Esophagus squamous epithelium (tissue), 5 donors: ENCODE measurements around the gene FGD3. TPM values are rescaled to one million over a fixed set of nuclear protein-coding genes. Genes with fewer than 3 reads are reported as not detected.

Experiments
- DNase-seq: peaks from one replicate; lab custom pipeline; 2025; lab: John Stamatoyannopoulos, UW
- H3K27ac ChIP-seq, 4 donors: fragments of 200-600 bp; sonication (generic); one replicate each; pipeline ENCODE4 v1.5.1; 2016 to 2019; ENCODE audit warnings: mild to moderate bottlenecking in 1 of 4
- H3K27me3 ChIP-seq, 4 donors: fragments of 200-600 bp; sonication (generic); 1 replicate in 3 of 4; 2 replicates in 1 of 4; pipeline versions ENCODE4 v1.5.1 to v1.6.0; 2017 to 2021; ENCODE audit warnings: antibody characterized with exemption in 1 of 4
- H3K36me3 ChIP-seq, 3 donors: fragments of 200-600 bp; sonication (generic); one replicate each; pipeline ENCODE4 v1.5.1; 2016 to 2019
- H3K4me1 ChIP-seq, 3 donors: fragments of 200-600 bp; sonication (generic); one replicate each; pipeline ENCODE4 v1.5.1; 2017 to 2019
- H3K4me3 ChIP-seq, 4 donors: fragments of 200-600 bp; sonication (generic); 1 replicate in 3 of 4; 2 replicates in 1 of 4; pipeline ENCODE4 v1.5.1; 2016 to 2019; ENCODE audit warnings: mild to moderate bottlenecking in 2 of 4, moderate library complexity in 1 of 4
- H3K9me3 ChIP-seq, 3 donors: fragments of 200-600 bp; sonication (generic); one replicate each; pipeline ENCODE4 v1.5.1; 2016 to 2019
- POLR2A ChIP-seq, 4 donors: fragments of 450-650 bp; IDR thresholded peaks; one replicate each; pipeline ENCODE4 v1.6.1; 2017; ENCODE audit warnings: antibody characterized with exemption in 4 of 4, mild to moderate bottlenecking in 4 of 4, moderate library complexity in 3 of 4
- WGBS, 2 donors: methylation state at CpG; one replicate each; pipeline ENCODE4 v1.1.5; 2018; 5-methylcytosine and 5-hydroxymethylcytosine counted together
- intact Hi-C: fragments of 100-400 bp; cut with DNase I; formaldehyde crosslinking; loops from one replicate; pipeline ENCODE4 v1.15.0; 2022
- total RNA-seq, 4 donors: library from RNA; depleted of rRNA; stranded (reverse); fragments of >200 nt; gene quantifications; one replicate each; pipeline ENCODE4 v1.1.0, GENCODE V29; 2016
- TF ChIP-seq, protein P1 (sequence below), 6 experiments: fragments of 450-650 bp in 4 of 6; fragments of 200-600 bp in 2 of 6; sonication (generic) in 2 of 6; IDR thresholded peaks; one replicate each; pipeline ENCODE4 v1.5.1; 2016 to 2019; ENCODE audit warnings: antibody characterized with exemption in 6 of 6, mild to moderate bottlenecking in 4 of 6, moderate library complexity in 4 of 6
- donor health status: DM: yes; HTN: yes; CAD: no.

FGD3 gene
- total RNA-seq, 4 donors from 2014 or later: 2.4 to 6.5 (median 4.9) TPM

DNA sequence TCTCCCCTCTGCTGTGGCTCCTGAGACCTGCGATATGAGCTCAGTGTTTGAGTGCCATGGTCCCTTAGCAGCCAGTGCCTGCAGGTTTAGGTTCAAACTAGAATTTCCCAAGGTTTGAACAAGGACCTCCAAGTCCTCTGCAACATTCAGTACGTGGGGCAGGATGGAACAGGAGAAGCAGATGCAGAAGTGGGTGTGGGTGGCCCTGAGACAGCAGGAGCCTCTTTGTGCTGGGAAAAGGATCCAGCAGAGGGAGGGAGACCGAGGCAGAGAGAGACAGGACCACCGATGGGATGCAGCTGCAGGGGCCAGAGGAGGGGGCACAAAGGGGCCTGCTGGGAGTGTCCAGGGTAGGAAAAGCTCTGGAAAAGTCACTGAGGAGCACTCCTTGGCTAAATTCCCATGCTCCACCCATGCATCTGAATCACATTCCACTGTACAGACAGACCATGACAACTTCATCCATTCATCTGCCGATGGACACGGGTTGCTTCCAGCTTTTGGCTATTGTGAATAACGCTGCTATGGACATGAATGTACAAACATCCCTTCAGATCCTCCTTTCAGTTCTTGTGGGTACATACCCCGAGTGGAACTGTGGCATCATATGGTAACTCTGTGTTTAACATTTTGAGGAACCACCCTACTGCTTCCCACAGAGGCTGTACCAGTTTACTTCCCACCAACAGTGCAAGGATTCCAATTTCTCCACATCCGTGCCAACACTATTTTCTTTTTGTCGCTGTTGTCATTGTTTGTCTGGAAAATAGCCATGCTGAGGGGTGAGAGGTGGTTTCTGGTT is 84.5 kb downstream of the FGD3 start:
- H3K27ac ChIP-seq: no peak overlapping the region
- H3K27me3 ChIP-seq: peaks cover 0 to 3% (median 0%) of the 10 kb centered on the region in 4 donors
- DNase-seq: no peak
- WGBS, 2 donors: 34 to 45% methylated on average over 10 of the region's 10 CpGs
- H3K36me3 ChIP-seq: no peaks in the 10 kb centered on the region
- peaks cover 0 to 7% (median 7%) of the 10 kb centered on the region in 3 donors for H3K4me1 ChIP-seq
- intact Hi-C loops: no loop called here
- no peaks in the 10 kb centered on the region for H3K9me3 ChIP-seq
- no peak overlapping the region for H3K4me3 ChIP-seq
- TF ChIP-seq, protein P1, sequence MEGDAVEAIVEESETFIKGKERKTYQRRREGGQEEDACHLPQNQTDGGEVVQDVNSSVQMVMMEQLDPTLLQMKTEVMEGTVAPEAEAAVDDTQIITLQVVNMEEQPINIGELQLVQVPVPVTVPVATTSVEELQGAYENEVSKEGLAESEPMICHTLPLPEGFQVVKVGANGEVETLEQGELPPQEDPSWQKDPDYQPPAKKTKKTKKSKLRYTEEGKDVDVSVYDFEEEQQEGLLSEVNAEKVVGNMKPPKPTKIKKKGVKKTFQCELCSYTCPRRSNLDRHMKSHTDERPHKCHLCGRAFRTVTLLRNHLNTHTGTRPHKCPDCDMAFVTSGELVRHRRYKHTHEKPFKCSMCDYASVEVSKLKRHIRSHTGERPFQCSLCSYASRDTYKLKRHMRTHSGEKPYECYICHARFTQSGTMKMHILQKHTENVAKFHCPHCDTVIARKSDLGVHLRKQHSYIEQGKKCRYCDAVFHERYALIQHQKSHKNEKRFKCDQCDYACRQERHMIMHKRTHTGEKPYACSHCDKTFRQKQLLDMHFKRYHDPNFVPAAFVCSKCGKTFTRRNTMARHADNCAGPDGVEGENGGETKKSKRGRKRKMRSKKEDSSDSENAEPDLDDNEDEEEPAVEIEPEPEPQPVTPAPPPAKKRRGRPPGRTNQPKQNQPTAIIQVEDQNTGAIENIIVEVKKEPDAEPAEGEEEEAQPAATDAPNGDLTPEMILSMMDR (IDR thresholded peaks at IDR 0.05): no peak
- TF ChIP-seq POLR2A (IDR thresholded peaks at IDR 0.05): no peak

DNA sequence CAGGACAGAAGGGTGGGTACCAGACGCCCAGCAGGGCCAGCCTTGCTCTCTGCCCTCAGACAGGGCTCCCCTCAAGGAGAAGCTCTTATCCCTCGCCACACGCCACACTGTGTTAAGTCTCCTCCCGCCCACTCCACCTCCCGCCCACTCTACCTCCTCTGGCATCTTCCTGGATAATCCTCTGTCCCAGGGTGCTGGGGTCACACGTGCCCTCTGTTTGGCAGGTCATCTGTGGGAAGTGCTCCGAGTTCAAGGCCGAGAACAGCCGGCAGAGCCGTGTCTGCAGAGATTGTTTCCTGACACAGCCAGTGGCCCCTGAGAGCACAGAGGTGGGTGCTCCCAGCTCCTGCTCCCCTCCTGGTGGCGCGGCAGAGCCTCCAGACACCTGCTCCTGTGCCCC is 85.2 kb downstream of the FGD3 start:
- Histone ChIP-seq H3K9me3 (no peaks in the 10 kb centered on the region), H3K27ac (no peak overlapping the region), H3K27me3 (peaks cover 0 to 3% (median 0%) of the 10 kb centered on the region in 4 donors), H3K36me3 (no peaks in the 10 kb centered on the region), H3K4me3 (no peak overlapping the region), H3K4me1 (peaks cover 0 to 7% (median 7%) of the 10 kb centered on the region in 3 donors)
- DNase-seq: no peak
- 73% methylated on average over 8 of the region's 12 CpGs; no CpG with 5 or more reads in 1 of the 2 donors for WGBS, 2 donors
- intact Hi-C loops: no loop called here
- TF ChIP-seq POLR2A (IDR thresholded peaks at IDR 0.05): no peak
- TF ChIP-seq, protein P1 (IDR thresholded peaks at IDR 0.05): no peak

DNA sequence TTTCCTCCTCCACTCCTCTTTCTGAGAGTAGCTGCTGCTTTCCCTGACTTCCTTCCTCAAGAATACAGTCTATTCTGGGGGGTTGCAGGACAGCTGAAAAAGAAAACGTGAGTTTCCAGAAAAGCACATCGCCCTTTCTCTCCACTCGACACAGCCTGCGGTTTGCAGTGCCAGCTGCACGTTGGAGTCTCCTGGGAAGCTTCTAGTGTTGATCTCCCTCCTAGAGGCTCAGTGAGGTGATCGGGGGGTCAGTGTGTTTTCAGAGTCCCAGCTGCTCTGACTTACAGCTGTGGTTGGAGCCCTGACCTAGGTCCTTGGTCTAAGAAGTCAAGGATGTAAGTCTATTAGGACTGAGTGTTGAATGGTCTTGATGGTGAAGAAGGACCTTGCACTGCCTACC is 86.2 kb downstream of the FGD3 start:
- Histone ChIP-seq H3K27ac (no peak overlapping the region), H3K9me3 (no peaks in the 10 kb centered on the region), H3K4me3 (no peak overlapping the region), H3K4me1 (peaks cover 0 to 7% (median 7%) of the 10 kb centered on the region in 3 donors), H3K36me3 (no peaks in the 10 kb centered on the region), H3K27me3 (peaks cover 0 to 3% (median 0%) of the 10 kb centered on the region in 4 donors)
- intact Hi-C loops: no loop called here
- 58 to 72% methylated on average over 5 to 6 of the region's 6 CpGs for WGBS, 2 donors
- DNase-seq: no peak
- TF ChIP-seq POLR2A (IDR thresholded peaks at IDR 0.05): no peak
- TF ChIP-seq, protein P1 (IDR thresholded peaks at IDR 0.05): no peak

DNA sequence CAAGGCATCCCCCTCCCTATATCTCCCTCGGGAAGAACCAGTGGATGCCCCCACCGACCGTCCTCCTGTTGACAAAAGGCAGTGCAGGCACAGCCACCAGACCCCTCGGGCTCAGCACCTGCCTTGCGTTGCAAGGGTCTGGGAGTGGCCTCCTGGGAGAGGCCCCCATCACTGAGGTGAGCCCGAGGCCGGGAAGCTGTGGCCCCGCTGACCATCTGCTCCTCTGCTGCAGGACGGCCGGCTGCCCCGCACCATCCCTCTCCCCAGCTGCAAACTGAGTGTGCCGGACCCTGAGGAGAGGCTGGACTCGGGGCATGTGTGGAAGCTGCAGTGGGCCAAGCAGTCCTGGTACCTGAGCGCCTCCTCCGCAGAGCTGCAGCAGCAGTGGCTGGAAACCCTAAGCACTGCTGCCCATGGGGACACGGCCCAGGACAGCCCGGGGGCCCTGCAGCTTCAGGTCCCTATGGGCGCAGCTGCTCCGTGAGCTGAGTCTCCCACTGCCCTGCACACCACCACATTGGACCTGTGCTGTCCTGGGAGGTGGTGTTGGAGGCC is 87.9 kb downstream of the FGD3 start:
- Histone ChIP-seq H3K27ac (no peak overlapping the region), H3K4me3 (no peak overlapping the region), H3K27me3 (peaks cover 0 to 3% (median 0%) of the 10 kb centered on the region in 4 donors), H3K9me3 (no peaks in the 10 kb centered on the region), H3K36me3 (no peaks in the 10 kb centered on the region), H3K4me1 (peaks cover 0 to 7% (median 7%) of the 10 kb centered on the region in 3 donors)
- intact Hi-C loops: no loop called here
- WGBS, 2 donors: 90% methylated on average over 4 of the region's 19 CpGs; no CpG with 5 or more reads in 1 of the 2 donors
- DNase-seq: no peak
- TF ChIP-seq POLR2A (IDR thresholded peaks at IDR 0.05): no peak
- TF ChIP-seq, protein P1 (IDR thresholded peaks at IDR 0.05): no peak

DNA sequence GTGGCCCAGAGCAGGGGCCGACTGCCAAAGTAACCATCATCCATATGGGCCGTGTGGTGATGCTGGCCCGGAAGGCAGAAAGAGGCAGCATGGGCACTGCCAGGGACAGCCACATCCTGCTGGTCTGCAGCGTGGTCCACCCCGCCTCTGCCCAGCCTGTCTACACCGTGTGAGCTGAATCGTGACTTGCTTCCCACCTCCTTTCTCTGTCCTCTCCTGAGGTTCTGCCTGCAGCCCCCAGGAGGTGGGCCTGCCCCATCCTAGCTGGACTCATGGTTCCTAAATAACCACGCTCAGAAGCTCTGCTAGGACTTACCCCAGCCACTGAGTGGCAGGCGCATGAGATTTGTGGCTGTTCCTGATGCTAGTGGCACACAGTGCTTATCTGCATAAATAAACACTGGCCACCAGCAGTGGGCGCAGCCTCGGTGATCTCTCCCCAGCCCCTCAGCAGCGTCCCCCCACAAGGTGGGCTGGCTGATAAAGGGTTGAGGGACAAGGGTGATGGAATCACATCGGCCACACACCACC is 88.6 kb downstream of the FGD3 start:
- intact Hi-C loops: no loop called here
- Histone ChIP-seq H3K4me3 (no peak overlapping the region), H3K27me3 (peaks cover 0 to 3% (median 0%) of the 10 kb centered on the region in 4 donors), H3K27ac (no peak overlapping the region), H3K36me3 (no peaks in the 10 kb centered on the region), H3K9me3 (no peaks in the 10 kb centered on the region), H3K4me1 (peaks cover 0 to 7% (median 7%) of the 10 kb centered on the region in 3 donors)
- TF ChIP-seq, protein P1 (IDR thresholded peaks at IDR 0.05): no peak
- TF ChIP-seq POLR2A (IDR thresholded peaks at IDR 0.05): no peak
- no peak for DNase-seq
- 71 to 74% methylated on average over 1 to 9 of the region's 13 CpGs for WGBS, 2 donors
